NCI-H1694 treated with DMSO at 0.1 percent for 48 hours (cell line): ENCODE results near the gene INSC.
A peak's percentile ranks its signal among the peaks of the same experiment; 100 is the strongest.
"Not testable (repeated sequence)": the region's sequence is repeated elsewhere in the genome, so short reads cannot be mapped to it uniquely, and the experiment has no call there.

Source experiments
- DNase-seq: peaks from one replicate; lab custom pipeline; 2025; lab: John Stamatoyannopoulos, UW

Gene INSC, protein sequence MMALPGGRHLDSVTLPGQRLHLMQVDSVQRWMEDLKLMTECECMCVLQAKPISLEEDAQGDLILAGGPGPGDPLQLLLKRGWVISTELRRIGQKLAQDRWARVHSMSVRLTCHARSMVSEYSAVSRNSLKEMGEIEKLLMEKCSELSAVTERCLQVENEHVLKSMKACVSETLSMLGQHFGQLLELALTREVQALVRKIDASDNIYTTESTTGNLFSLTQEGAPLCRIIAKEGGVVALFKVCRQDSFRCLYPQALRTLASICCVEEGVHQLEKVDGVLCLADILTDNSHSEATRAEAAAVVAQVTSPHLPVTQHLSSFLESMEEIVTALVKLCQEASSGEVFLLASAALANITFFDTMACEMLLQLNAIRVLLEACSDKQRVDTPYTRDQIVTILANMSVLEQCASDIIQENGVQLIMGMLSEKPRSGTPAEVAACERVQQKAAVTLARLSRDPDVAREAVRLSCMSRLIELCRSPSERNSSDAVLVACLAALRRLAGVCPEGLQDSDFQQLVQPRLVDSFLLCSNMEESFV

DNA sequence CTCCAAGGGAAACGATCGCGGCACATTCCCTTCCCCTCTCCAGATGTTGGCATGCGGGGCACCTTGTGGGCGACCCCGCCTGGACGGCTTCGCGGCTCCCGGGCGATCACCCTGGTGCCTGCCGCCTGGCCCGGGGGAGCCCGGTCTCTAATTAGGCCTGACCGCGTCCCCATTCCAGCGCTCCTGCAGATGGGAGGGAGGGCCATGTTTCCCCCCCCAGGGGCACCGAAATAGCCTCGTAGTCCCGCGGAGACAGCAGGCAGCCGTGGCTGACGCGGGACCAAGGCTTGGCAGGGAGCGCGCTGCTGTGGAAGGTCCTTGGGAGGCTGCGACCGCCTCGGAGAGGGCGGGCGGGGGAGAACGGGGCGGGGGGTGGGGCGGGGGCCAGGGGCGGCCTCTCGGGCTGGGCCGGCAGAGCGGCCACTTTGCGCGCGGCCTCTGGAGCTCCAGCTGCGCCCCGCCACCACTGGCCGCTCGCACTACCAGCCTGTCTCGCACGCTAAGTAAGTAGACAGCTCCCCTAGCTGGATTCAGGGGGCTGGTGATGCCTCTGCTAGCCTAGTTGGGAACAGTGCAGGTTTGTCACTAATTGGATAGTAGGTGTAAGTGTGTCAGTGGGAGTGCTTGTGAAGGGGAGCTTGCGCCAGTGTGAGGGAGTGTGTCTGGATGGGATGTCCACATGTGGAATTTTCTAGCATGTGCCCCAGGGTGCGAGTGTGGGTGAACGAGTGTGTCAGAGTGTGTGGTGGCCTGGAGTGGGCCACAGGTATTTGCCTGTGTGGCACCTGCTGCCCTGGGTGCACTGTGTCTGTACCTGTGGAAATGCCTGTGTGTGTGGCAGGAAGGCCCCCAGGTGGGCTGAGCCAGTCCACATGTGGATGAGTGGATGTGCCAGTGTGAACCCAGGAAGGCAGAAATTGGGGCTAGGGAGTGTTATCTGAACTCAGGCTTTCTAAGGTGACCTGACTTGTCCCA, at the start of gene INSC:
Gene INSC (plus strand): TSS at position 423 of the 975 bp plus-strand sequence. CDS start 34,252 bp downstream, outside the sequence.
- peak; percentile 2 for DNase-seq

DNA sequence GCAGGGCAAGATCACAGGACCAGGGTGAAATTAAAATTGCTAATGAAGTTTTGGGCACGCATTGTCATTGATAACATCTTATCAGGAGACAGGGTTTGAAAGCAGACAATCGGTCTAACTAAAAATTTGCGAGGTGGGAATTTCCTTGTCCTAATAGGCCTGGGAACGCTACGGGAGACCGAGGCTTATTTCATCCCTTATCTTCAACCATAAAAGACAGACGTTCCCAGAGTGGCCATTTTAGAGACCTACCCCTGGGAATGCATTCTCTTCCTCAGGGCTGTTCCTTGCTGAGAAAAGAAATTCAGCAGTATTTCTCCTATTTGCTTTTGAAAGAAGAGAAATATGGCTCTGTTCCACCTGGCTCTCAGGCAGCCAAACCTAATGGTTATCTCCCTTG, 45.0 kb upstream of the INSC start:
- not testable (repeated sequence) for DNase-seq

DNA sequence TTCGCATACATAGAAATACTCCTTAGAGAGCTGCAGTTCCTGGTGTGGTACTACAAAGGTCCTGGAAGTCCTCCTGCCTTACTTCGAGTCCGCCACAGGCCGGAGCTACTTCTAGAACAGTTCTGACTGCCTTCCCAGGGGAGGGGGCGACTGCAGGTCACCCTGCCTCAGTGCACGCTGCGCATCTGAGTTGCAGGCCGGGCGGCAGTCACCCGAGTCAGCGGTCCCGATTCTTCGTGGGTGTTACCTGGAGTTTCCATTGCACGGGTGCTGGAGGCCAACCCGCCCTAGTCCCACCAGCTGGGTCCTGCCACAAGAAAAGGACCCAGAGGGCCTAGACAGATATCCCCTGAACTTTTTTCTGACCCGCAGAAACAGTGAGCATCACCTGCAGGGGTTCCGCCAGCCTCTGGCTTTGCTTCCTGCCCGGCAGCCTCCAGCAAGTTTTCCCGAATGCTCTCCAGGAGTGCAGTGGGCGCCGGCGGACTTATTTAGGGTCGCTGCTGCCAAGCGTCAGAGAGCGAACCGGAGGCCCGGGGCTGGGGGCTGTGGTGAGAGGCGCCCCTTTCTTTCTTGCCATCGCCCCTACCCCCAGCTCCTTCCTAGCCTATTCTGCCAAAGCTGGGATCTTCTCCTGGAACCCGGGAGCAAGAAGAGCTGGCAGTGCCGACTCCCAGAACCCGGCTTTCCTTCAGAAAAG, 43.0 kb upstream of the INSC start:
- DNase-seq = no peak

DNA sequence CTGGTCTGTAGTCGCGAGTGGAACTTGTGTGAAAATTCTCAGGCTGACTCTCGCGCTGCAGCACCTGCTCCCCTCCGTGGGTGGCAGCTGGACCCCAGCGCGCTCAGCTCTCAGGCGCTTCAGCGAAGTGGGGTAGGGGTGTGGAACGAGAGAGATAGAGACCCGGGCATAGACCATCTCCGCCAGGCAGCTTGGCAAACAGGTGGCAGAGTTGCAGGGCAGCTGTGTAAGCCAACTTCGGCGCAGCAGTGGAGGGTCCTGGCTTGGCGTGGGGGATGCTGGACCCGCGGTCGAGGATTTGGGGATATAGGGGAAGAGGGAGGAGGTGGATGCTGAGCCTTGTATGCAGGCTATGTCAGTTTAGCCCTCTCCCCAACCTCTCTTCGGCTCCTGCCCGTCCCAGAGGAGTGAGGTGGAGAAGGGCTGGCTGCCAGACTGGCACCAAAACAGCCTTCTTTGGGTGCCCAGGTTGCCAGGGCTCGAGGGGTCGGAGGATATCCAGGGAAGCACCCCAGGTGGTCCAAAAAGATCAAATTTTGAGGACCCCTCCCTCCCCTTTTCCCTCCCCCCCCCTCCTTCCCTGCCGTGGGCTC, 42.1 kb upstream of the INSC start:
- DNase-seq = no peak

DNA sequence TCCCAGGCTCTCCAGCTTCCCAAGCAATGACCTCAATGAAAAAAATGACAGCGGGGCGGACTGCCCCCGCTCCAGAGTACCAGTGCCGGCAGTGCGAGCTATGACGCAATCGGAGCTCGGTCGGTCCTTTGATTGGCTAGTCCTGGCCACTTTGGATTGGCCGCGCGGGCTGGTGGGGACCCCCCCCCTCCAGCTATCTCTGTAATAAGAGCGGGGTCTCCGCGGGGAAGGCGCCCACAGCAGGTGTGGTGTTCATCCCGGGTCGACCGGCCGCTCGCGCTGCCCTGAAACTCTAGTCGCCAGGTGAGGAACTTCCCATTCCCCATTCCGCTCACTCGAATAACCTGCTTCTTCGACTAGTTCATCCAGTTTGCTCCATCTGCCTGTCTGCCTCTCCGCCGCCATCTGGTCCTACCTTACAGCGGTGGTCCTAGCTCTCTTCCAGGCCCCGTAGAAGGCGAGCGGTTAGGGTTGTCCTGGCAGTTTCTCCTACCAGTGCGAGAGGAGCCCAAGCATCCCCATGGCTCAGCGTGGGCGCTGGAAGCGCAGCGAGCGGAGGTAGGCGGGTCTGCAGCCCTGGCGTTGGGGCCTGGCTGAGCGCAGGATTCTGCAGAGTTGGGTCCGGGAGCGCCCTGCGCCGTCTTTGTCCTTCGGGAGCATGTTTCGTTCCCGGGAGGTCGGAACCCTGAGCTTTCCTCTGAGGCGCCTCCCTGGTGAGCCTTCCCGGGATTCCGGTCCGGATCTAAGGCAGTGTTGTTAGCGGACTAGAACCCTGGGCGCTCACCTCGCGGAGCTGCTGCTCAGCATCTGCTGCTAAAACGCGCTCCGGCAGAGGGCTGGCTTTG, 41.1 kb upstream of the INSC start, which contains the start of gene CALCB:
Gene CALCB (plus strand): TSS at position 233 of the 845 bp plus-strand sequence. CDS start 1,126 bp downstream, outside the sequence.
- DNase-seq = peak; percentile 21

DNA sequence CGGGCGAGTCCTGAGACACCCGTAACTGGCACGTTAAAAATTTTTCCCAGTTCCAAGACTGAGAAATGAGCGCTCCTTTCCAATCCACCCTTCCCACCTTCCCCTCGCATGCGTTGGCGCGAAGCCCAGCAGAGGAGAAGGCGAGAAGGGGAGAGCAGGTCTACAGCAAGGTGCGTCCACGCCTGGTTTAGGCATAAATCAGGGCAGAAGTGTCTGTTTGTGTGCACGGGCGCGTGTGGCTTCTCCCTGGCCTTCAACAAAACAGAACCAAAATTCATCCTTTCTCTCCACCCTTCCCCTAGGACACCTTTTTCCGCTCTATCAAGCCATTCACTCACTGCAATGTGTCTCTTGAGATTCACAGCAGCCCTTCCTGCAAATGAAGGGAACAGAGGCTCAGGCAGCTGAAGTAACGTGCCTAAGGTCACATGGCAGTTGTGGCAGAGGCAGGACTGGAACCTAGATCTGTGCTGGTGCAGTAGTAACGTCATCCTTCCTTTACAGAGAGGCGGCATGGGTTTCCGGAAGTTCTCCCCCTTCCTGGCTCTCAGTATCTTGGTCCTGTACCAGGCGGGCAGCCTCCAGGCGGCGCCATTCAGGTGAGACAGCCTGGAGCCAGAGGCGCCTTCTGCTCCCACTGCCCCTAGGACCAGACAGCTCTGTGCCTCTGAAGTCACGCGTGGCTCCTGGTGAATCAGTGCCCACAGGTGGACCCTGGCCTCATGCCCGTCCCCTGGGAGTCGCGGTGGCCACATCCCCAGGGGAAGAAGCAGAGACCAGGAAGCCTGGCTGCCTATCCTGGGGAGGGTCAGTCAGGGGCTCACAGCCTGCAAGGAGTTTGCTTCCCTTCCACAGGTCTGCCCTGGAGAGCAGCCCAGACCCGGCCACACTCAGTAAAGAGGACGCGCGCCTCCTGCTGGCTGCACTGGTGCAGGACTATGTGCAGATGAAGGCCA, 40.2 kb upstream of the INSC start:
- DNase-seq = peak; percentile 85

DNA sequence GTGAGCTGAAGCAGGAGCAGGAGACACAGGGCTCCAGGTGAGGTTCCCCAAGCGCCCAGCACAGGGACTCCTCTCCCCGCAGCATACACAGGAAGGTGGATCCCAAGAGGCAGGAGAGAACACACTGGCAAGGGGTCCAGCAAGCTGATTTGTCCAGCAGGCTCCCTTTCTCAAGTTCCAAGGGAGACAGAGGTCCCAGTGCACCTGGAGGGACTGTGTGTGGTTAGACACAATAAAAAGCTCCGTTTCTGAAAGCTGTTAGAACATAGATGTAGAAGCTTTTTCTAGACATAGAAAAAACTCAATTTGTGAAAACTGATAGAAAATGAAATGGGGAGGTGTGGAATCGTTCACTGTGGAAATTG, 39.6 kb upstream of the INSC start:
- no peak for DNase-seq

DNA sequence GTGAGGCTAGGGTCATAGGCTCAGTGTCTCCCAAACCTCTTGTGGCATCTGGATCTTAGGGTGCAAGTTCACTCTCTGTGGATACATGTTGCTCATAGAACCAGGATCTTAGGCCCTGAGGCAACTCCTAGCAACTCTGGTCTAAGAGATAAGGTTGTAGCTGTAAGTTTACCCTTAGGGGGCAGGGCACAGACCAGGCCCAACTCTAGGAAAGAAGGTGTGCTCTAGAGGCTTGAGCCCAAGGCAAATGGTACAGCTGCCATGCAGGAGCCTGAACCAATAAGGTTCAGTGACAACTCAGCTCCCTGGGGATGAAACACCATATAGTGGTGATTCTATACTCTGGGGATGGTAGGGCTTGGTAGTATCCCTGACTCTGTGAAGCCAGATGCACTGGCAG, 23.5 kb upstream of the INSC start:
- DNase-seq = no peak

DNA sequence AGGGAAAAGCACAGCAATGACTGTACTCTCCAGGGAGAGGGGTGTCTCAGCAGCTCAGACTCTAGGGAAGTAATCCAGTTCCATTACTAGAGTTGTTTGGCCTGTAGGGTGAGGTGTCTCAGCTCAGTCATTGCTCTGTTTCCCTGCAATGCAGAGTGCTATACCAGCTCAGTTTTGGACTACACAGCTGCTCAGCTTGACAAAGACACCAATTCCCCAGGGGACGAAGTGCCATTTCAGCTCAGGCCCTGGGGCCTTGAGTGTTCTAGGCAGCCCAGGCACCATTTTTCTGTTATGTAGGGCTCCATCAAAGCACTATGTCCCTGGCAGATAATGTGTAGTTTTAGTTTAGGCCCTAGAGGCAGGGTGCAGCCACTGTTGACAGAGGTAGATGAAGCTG, 23.1 kb upstream of the INSC start:
- no peak for DNase-seq

DNA sequence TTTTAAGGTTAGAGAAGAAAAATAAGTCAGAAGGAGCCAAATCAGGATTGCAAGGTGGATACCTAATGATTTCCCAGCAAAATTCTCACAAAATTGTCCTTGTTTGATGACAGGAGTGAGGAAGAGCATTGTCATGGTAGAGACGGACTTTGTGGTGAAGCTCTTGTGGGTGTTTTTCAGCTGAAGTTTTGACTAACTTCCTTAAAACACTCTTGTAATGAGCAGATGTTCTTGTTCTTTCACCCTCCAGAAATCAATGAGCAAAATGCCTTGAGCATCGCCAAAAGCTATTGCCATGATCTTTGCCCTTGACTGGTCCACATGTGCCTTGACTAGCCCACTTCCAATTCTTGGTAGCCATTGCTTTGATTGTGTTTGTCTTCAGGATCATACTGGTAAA, 21.3 kb upstream of the INSC start:
- no peak for DNase-seq

DNA sequence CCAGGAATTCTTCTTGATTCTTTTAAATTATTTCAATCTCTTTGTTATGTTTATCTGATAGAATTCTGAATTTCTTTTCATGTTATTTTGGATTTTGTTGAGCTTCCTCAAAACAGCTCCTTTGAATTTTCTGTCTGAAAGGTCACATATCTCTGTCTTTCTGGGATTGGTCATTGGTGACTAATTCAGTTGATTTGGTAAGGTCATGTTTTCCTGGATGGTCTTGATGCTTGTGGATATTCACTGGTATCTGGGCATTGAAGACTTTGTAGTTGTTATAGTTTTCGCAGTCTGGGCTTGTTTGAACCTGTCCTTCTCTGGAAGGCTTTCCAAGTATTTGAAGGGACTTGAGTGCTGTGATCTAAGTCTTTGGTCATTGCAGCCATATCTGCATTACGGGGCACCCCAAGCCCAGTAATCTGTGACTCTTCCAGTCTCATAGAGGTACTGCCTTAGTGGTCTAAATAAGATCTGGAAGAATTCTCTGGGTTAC, 18.9 kb upstream of the INSC start:
- DNase-seq = no peak

DNA sequence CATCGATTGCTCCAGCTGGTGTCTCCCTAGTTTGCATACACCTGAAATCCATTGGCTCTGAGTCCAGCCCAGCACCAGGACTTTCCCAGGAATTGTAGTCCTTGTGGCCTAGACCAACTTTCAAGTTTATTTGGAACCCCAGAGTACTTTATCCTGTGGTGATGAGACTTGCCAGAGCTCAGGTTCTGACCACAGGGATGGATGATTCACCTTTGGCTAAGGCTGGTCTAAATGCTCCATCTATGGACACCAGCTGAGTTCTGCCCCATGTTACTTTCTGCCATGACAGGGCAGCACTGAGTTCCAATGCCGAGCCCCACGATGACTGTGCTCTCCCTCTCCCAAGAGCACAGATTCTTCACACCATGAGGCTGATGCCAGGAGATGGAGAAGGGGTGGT, 17.3 kb upstream of the INSC start:
- no peak for DNase-seq

DNA sequence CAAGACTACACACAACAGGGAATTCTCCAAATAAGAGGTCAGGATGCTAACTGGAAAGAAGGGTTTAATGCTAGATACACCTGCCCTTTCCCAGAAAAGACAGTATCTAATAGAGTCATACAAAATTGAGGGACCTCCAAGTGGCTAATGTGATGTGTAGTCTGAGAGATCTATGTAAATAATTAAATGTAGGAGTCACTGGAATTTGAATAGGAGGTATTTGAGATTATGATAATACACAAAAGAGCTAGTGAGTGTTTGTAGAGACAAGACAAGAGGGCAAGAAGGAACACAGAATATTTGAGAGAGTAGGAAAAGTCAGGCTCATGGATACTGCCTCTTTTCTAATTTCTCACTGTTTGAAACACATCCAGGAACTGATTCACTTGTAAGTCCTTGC, 15.5 kb upstream of the INSC start:
- no peak for DNase-seq

DNA sequence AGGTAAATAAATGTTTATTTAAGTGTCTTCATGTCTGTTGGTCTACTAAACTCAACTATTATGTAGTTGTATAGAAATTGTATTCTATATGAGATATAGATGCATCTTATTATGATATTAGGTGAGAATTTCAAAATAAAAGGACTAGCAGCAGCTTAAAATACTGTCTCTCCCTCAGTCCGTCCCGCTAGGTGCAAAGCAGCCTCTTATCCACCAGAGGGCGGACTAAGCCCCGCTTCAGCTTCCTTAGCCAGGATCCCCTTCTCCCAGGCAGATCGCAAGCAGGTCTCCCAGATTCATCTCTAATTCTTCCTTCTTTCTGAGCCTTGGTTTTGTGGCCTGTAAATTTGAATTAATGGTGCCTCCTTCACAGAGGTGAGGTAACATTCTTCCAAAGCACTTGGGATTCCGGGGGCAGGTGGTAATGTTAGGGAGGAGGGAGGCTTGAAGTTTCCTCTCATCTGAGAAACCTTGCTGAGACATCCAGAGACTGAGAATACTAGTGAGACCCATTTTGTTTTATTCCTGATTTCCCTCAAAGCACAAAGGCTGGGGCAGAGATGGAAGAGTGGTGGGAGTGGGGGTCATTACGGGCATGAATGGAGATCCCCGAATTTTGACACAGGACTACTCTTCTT, 13.5 kb upstream of the INSC start:
- peak; percentile 59 for DNase-seq

DNA sequence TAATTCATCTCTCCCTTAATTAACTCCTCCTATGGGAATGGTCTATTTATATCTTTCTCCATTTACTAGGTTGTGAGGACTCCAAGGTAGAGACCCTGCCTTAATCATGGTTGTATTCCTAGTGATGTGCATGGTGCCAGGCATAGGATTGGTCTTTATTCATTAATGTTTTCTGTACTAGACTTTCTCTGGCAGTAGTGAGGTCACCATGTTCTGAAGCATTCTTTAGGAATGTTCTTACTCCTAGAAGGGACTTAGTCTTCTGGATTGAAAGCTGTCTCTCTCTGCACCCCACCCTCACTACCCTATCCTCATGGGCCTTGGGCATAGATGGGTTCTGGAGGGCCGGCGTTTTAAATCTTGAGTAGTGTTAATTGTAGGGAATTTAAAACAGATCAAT, 10.6 kb upstream of the INSC start:
- DNase-seq = no peak

DNA sequence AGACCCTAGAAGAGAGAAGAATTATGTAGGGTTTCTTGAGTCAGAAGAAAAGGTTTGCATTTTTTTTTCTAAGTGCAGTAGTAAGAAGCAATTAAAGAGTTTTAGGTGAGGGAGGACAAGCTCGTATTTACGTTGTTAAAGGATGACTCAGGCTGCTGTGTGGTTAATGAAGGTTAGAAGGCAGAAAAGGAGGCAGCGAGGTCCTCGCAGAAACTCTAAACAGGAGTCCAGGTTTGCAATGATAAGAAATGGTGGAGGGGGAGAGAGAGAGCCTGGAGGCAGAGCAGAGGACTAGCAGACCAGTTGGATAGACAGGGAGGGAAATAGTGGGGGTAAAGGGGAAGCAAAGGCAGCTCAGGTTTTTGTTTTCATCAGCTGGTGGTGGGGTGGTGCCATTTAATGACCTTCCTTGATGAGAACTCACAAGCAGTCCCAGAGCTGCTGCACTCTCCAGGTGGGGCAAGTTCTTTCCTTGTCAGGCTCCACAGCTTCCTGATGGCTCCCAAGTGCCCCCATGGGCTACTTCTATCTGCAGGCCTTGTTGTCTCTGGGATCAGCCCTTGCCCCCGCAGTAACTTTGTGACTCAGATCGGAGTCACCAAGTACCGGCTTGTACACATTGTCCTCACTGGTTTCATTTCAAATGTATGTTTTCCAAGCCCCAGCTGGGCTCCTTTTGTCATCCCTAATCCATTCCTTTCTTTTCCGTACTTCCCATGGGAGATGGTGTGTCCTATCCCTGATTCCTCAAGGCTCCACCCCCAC, 8.3 kb upstream of the INSC start:
- no peak for DNase-seq

DNA sequence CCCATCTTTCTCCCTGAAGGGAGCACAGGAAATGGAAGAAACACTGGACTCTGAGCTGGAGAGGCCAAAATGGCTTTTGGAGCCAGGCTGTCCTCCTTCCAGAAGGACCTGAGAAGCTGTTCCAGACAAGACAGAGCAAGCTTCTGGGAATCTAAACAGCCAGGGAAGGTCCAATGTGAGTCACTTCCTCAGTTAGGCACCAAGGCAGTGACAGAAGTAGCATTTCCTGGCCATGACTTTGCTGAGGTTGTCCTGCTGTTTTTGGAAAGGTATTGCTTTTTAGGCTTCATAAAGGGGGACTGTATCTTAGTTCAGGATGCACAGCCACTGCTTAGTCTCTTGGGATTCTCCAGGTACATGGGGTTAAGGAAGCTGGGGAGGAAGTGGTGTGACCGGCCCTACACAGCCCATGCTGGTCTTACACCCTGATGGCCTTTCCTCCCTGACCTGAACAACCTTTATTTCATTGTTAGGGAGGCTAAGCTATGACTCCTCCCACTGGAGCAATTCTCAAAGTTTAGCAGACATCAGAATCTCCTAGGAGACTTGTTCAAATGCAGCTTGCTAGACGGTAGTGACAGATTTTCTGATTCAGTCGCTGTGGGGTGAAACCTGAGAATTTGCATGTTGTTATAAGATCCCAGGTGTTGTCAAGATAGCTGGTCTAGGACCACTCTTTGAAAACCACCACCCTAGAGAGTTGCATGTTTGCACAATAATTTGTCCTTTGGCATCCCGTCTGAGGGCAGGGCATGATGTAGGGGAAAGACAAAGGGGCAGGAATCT, 6.8 kb upstream of the INSC start:
- DNase-seq = no peak
